ENCODE results near the gene TGFBR2.

Gene TGFBR2

DNA sequence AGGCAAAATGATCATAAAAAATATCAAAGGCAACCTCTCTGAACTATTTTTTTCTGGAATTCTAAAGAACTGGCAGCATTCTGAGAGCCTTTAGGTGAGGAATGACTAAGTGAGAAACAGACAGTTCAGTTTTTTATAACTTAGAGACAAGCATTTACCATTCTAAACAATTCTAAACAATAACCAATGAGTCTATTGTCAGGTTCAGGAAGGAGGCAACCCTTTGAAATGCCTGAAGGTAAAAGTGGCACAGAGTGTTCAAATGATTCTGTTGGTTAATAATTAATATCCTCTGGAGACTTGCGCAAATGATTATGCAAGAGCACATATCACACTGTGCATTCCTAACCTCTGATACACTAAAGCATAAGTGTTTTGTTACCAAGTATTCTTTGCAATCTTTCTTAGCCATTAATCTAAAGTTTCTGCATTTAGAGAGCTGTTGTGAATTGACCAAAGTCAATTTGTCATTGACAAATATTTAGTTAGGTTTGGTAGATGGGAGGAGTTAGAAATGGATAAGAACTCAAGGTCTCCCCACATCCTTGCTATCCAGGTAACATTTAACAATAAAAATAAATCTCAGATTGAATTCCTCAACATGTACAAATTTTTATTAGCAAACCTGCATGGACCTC is 9.2 kb upstream of the TGFBR2 start:
- TF ChIP-seq, protein P1, sequence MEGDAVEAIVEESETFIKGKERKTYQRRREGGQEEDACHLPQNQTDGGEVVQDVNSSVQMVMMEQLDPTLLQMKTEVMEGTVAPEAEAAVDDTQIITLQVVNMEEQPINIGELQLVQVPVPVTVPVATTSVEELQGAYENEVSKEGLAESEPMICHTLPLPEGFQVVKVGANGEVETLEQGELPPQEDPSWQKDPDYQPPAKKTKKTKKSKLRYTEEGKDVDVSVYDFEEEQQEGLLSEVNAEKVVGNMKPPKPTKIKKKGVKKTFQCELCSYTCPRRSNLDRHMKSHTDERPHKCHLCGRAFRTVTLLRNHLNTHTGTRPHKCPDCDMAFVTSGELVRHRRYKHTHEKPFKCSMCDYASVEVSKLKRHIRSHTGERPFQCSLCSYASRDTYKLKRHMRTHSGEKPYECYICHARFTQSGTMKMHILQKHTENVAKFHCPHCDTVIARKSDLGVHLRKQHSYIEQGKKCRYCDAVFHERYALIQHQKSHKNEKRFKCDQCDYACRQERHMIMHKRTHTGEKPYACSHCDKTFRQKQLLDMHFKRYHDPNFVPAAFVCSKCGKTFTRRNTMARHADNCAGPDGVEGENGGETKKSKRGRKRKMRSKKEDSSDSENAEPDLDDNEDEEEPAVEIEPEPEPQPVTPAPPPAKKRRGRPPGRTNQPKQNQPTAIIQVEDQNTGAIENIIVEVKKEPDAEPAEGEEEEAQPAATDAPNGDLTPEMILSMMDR (IDR thresholded peaks at IDR 0.05; ENCODE audit: low read depth, low read length, missing control alignments): no peak

DNA sequence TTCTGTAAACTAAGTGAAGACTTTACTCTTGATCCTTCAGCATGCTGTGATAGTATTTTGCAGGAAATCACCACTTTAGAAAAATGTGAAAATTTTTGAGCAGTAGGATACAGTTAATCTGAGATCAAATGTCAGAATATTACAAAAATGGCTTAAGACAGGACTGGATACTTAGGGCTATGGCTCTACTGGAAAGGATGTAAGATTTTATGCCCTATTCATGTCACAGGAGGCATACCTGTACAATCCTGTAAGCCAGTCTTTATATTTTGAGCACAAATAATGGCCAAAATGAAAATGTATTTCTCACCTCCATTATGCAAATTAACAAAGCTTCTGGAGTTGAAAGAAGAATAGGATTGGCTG is 8.6 kb upstream of the TGFBR2 start:
- Histone ChIP-seq H3K36me3 (replicated peaks) (no peaks in the 10 kb centered on the region), H3K27me3 (replicated peaks) (no peaks in the 10 kb centered on the region), H3K27ac (peak overlapping the region; percentile 62), H3K4me3 (ENCODE audit: low read depth, low read length) (no peak overlapping the region)
- TF ChIP-seq, protein P1 (IDR thresholded peaks at IDR 0.05; ENCODE audit: low read depth, low read length, missing control alignments): no peak
- in situ Hi-C loops (cut with HindIII; ENCODE audit: low pct_ligation_motif_present, low sequenced_read_pairs): no loop called here
- DNase-seq: no peak

More for the DNA sequence above, 9.2 kb upstream of the TGFBR2 start:
- in situ Hi-C loops (cut with HindIII; ENCODE audit: low pct_ligation_motif_present, low sequenced_read_pairs): no loop called here
- Histone ChIP-seq H3K27ac (peak overlapping the region; percentile 62), H3K4me3 (ENCODE audit: low read depth, low read length) (no peak overlapping the region), H3K27me3 (replicated peaks) (no peaks in the 10 kb centered on the region), H3K36me3 (replicated peaks) (no peaks in the 10 kb centered on the region)
- DNase-seq: peak; percentile 45

DNA sequence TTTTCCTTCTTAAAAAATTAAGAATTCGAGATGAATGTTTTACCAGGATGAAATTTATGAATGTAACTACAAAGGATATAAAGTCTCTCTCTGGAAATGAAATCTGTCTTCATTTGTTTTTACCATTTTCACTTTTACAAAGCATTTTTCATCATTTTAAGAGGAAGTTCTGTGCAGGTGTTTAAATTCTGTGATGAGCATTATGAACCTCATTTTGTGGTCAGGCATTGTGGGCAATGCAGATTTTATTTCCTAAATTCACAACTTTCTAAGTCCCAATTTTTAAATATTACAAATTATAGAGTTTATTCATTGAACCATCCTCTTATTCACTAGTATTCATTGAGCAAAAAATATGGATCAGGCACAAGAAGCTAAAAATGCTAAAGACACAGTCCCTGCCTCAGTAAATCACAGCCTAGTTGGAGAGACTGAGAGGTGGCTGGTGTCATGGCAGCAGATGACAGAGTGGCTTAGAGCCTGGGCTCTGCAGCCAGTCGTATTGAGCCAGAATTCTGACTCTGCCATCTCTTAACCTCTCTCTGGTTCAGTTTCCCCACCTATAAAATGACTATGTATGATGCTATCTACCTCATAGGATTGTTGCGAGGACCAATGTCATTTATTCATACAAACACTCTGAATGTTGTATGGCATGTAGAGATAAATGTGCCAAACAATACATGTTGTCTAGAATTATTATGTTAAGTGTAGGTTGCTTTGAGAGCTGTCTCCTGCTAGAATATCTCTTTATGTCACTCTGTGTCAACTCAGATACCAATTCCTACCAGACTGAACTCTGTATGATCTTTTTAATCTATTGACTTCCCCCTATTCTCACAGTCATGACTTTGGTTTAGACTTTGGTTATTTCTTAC is 7.5 kb upstream of the TGFBR2 start:
- no peak for DNase-seq
- Histone ChIP-seq H3K27me3 (replicated peaks) (no peaks in the 10 kb centered on the region), H3K4me3 (ENCODE audit: low read depth, low read length) (no peak overlapping the region), H3K27ac (no peak overlapping the region), H3K36me3 (replicated peaks) (no peaks in the 10 kb centered on the region)
- in situ Hi-C loops (cut with HindIII; ENCODE audit: low pct_ligation_motif_present, low sequenced_read_pairs): no loop called here
- TF ChIP-seq, protein P1 (IDR thresholded peaks at IDR 0.05; ENCODE audit: low read depth, low read length, missing control alignments): no peak

DNA sequence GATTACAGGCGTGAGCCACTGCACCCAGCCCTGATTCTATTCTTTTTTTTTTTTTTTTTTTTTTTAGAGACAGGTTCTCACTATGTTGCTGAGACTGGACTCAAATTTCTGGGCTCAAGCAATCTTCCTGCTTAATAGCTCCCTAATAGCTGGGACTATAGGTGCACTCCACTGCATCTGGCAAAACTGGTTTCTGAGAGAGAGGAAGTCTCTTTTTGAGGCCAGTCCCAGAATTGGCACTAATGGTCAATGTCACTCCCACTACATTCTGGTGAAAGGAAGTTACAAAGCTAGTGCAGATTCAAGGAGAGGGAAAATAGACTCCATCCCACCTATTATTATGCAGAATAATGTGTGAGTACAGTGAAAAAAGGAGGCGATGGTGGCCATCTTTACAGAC is 5.8 kb upstream of the TGFBR2 start:
- Histone ChIP-seq H3K4me3 (ENCODE audit: low read depth, low read length) (no peak overlapping the region), H3K27me3 (replicated peaks) (no peaks in the 10 kb centered on the region), H3K36me3 (replicated peaks) (no peaks in the 10 kb centered on the region), H3K27ac (no peak overlapping the region)
- TF ChIP-seq, protein P1 (IDR thresholded peaks at IDR 0.05; ENCODE audit: low read depth, low read length, missing control alignments): no peak
- in situ Hi-C loops (cut with HindIII; ENCODE audit: low pct_ligation_motif_present, low sequenced_read_pairs): no loop called here
- no peak for DNase-seq

DNA sequence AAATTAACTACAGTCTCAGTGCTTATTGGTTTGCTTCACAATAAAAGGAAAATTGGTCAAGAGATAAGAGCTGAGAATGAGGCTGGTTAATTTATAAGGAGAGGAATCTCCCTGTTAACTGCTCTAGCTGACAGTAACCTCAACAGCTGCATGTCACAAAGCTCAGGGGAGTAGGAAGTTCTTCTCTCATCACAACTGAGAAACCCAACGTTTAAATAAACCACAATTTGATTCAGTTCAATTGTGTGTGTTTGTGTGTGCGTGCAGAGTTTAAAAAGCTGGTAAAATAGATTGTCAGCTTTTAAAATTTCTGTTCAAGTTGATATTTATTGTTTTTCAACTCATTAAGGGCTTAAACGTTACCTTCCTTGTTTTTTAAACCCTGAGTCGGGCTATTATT is 3.5 kb upstream of the TGFBR2 start:
- Histone ChIP-seq H3K36me3 (replicated peaks) (peaks cover 5% of the 10 kb centered on the region), H3K27ac (no peak overlapping the region), H3K4me3 (ENCODE audit: low read depth, low read length) (no peak overlapping the region), H3K27me3 (replicated peaks) (no peaks in the 10 kb centered on the region)
- TF ChIP-seq, protein P1 (IDR thresholded peaks at IDR 0.05; ENCODE audit: low read depth, low read length, missing control alignments): no peak
- in situ Hi-C loops (cut with HindIII; ENCODE audit: low pct_ligation_motif_present, low sequenced_read_pairs): no loop called here
- no peak for DNase-seq
